ENCODE results near the gene NTRK3.

Gene NTRK3

DNA sequence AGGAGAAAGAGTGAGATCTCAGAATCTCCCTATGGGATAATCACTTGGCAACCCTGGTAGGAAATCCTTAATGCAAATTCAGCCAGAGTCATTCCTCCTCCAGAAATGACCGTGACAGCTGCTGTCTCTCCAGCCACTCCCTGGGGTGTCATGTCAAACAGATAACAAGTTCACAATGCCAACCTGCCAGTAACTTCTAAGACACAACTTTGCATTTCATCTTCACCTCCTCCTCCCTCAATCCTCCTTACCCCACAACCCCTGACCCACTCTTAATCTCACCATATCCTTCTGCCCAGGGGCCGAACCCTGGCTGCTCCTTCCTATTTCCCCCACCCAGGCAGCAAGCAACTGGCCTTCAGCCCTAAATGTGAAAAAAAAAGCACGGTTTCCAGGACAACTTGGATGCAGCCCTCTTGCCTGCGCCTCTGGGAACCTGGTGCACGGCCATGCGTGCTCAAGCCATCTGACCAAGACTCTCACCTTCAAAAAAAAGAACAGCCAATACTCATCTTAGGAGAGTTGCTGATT, 166.0 kb downstream of the NTRK3 start:
- TF ChIP-seq EZH2phosphoT487 (IDR thresholded peaks at IDR 0.05; ENCODE audit: borderline replicate concordance) = no peak
- TF ChIP-seq, protein P1, sequence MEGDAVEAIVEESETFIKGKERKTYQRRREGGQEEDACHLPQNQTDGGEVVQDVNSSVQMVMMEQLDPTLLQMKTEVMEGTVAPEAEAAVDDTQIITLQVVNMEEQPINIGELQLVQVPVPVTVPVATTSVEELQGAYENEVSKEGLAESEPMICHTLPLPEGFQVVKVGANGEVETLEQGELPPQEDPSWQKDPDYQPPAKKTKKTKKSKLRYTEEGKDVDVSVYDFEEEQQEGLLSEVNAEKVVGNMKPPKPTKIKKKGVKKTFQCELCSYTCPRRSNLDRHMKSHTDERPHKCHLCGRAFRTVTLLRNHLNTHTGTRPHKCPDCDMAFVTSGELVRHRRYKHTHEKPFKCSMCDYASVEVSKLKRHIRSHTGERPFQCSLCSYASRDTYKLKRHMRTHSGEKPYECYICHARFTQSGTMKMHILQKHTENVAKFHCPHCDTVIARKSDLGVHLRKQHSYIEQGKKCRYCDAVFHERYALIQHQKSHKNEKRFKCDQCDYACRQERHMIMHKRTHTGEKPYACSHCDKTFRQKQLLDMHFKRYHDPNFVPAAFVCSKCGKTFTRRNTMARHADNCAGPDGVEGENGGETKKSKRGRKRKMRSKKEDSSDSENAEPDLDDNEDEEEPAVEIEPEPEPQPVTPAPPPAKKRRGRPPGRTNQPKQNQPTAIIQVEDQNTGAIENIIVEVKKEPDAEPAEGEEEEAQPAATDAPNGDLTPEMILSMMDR (conservative IDR thresholded peaks at IDR 0.05; ENCODE audit: low read length) = no peak
- Histone ChIP-seq H4K20me1 (ENCODE audit: insufficient read depth, low read length, poor library complexity, severe bottlenecking) (no peaks in the 10 kb centered on the region), H3K79me2 (ENCODE audit: insufficient read depth, low read length) (no peaks in the 10 kb centered on the region)

GRCh38 chr15:88089731-88090130, 166.8 kb downstream of the NTRK3 start:
- no peaks in the 10 kb centered on the region for H3K9me2 ChIP-seq (replicated peaks; ENCODE audit: low read depth, low read length)
- no peaks in the 10 kb centered on the region for H3K79me2 ChIP-seq (ENCODE audit: insufficient read depth, low read length)
- H3K9ac ChIP-seq (ENCODE audit: low read depth, low read length, poor library complexity, severe bottlenecking) = no peak overlapping the region
- no peaks in the 10 kb centered on the region for H4K20me1 ChIP-seq (ENCODE audit: insufficient read depth, low read length, poor library complexity, severe bottlenecking)
- no peaks in the 10 kb centered on the region for H3K9me3 ChIP-seq (ENCODE audit: insufficient read depth, low read depth, low read length)
- H3F3A ChIP-seq (ENCODE audit: low read depth) = no peaks in the 10 kb centered on the region
- TF ChIP-seq, protein P1 (conservative IDR thresholded peaks at IDR 0.05; ENCODE audit: low read length) = no peak
- TF ChIP-seq EZH2phosphoT487 (IDR thresholded peaks at IDR 0.05; ENCODE audit: borderline replicate concordance) = no peak
- no peak overlapping the region for H2AFZ ChIP-seq (ENCODE audit: low read length)
- H3K4me2 ChIP-seq (ENCODE audit: low read depth, low read length, poor library complexity, severe bottlenecking) = no peak overlapping the region
- no peak overlapping the region for H3K4me3 ChIP-seq (ENCODE audit: low read length, poor library complexity, severe bottlenecking)
- H3K4me1 ChIP-seq (ENCODE audit: insufficient read depth, low read length, poor library complexity, severe bottlenecking) = no peaks in the 10 kb centered on the region
- H3K36me3 ChIP-seq (ENCODE audit: insufficient read depth, low read length) = no peaks in the 10 kb centered on the region
- H3K27me3 ChIP-seq (ENCODE audit: insufficient read depth, low read length, poor library complexity, severe bottlenecking) = no peaks in the 10 kb centered on the region

More for the DNA sequence above, 166.0 kb downstream of the NTRK3 start:
- Histone ChIP-seq H3F3A (ENCODE audit: low read depth) (no peaks in the 10 kb centered on the region), H3K9ac (ENCODE audit: low read depth, low read length, poor library complexity, severe bottlenecking) (no peak overlapping the region), H3K9me3 (ENCODE audit: insufficient read depth, low read depth, low read length) (no peaks in the 10 kb centered on the region), H3K4me3 (ENCODE audit: low read length, poor library complexity, severe bottlenecking) (no peak overlapping the region), H3K27me3 (ENCODE audit: insufficient read depth, low read length, poor library complexity, severe bottlenecking) (no peaks in the 10 kb centered on the region), H3K36me3 (ENCODE audit: insufficient read depth, low read length) (no peaks in the 10 kb centered on the region), H3K4me2 (ENCODE audit: low read depth, low read length, poor library complexity, severe bottlenecking) (no peak overlapping the region), H2AFZ (ENCODE audit: low read length) (no peak overlapping the region), H3K9me2 (replicated peaks; ENCODE audit: low read depth, low read length) (no peaks in the 10 kb centered on the region), H3K4me1 (ENCODE audit: insufficient read depth, low read length, poor library complexity, severe bottlenecking) (no peaks in the 10 kb centered on the region)

- Histone ChIP-seq H3K36me3 (ENCODE audit: insufficient read depth, low read length) (no peaks in the 10 kb centered on the region), H4K20me1 (ENCODE audit: insufficient read depth, low read length, poor library complexity, severe bottlenecking) (no peaks in the 10 kb centered on the region), H2AFZ (ENCODE audit: low read length) (no peak overlapping the region), H3K4me3 (ENCODE audit: low read length, poor library complexity, severe bottlenecking) (no peak overlapping the region), H3K9me2 (replicated peaks; ENCODE audit: low read depth, low read length) (no peaks in the 10 kb centered on the region), H3K9me3 (ENCODE audit: insufficient read depth, low read depth, low read length) (no peaks in the 10 kb centered on the region), H3K27me3 (ENCODE audit: insufficient read depth, low read length, poor library complexity, severe bottlenecking) (no peaks in the 10 kb centered on the region), H3F3A (ENCODE audit: low read depth) (no peaks in the 10 kb centered on the region), H3K79me2 (ENCODE audit: insufficient read depth, low read length) (no peaks in the 10 kb centered on the region), H3K9ac (ENCODE audit: low read depth, low read length, poor library complexity, severe bottlenecking) (no peak overlapping the region), H3K4me2 (ENCODE audit: low read depth, low read length, poor library complexity, severe bottlenecking) (no peak overlapping the region), H3K4me1 (ENCODE audit: insufficient read depth, low read length, poor library complexity, severe bottlenecking) (no peaks in the 10 kb centered on the region)
- TF ChIP-seq, protein P1 (conservative IDR thresholded peaks at IDR 0.05; ENCODE audit: low read length) = no peak
- TF ChIP-seq EZH2phosphoT487 (IDR thresholded peaks at IDR 0.05; ENCODE audit: borderline replicate concordance) = no peak
Measured at GRCh38 chr15:88089024-88089620, 167.4 kb downstream of the NTRK3 start.

All from Loucy (cell line).